Esophagus muscularis mucosa (tissue), 4 donors: ENCODE results near the gene ZNF79. TPM values are rescaled to one million over a fixed set of nuclear protein-coding genes. Genes with fewer than 3 reads are reported as not detected.
A peak's percentile ranks its signal among the peaks of the same experiment; 100 is the strongest.

ENCODE experiments used
- DNase-seq: peaks from one replicate; pipeline ENCODE4 v3.0.0-alpha.2; 2017; ENCODE audit errors: extremely low spot score
- H3K27ac ChIP-seq, 4 donors: fragments of 200-600 bp; sonication (generic); replicated peaks in 1 of 4; 1 replicate in 3 of 4; 2 replicates in 1 of 4; pipeline ENCODE4 v1.5.1; 2016 to 2019; ENCODE audit warnings: mild to moderate bottlenecking in 1 of 4
- H3K27me3 ChIP-seq, 4 donors: fragments of 200-600 bp; sonication (generic); one replicate each; pipeline versions ENCODE4 v1.5.1 to v1.6.0; 2016 to 2019
- H3K36me3 ChIP-seq, 4 donors: fragments of 200-600 bp; sonication (generic); one replicate each; pipeline ENCODE4 v1.5.1; 2016 to 2019
- H3K4me1 ChIP-seq, 4 donors: fragments of 200-600 bp; sonication (generic); one replicate each; pipeline ENCODE4 v1.5.1; 2016 to 2019
- H3K4me3 ChIP-seq, 4 donors: fragments of 200-600 bp; sonication (generic); 1 replicate in 2 of 4; 2 replicates in 2 of 4; pipeline ENCODE4 v1.5.1; 2016 to 2019; ENCODE audit warnings: mild to moderate bottlenecking in 4 of 4, moderate library complexity in 1 of 4
- H3K9me3 ChIP-seq, 4 donors: fragments of 200-600 bp; sonication (generic); 1 replicate in 3 of 4; 2 replicates in 1 of 4; pipeline ENCODE4 v1.5.1; 2016 to 2019
- CTCF ChIP-seq, 3 experiments: fragments of 200-600 bp in 2 of 3; fragments of 450-650 bp in 1 of 3; sonication (generic) in 2 of 3; IDR thresholded peaks; one replicate each; pipeline ENCODE4 v1.5.1; 2017 to 2019; ENCODE audit warnings: antibody characterized with exemption in 3 of 3, mild to moderate bottlenecking in 2 of 3, moderate library complexity in 1 of 3
- EP300 ChIP-seq: sonication (generic); formaldehyde crosslinking; IDR thresholded peaks from one replicate; pipeline ENCODE4 v1.6.1; 2017; ENCODE audit warnings: antibody characterized with exemption
- POLR2A ChIP-seq: fragments of 450-650 bp; IDR thresholded peaks from one replicate; pipeline ENCODE4 v1.6.1; 2017; ENCODE audit warnings: antibody characterized with exemption, moderate library complexity, mild to moderate bottlenecking, low read depth
- POLR2AphosphoS5 ChIP-seq, 2 donors: sonication (generic); formaldehyde crosslinking; IDR thresholded peaks; one replicate each; pipeline ENCODE4 v1.6.1; 2017; ENCODE audit warnings: antibody characterized with exemption in 2 of 2
- WGBS: methylation state at CpG from one replicate; pipeline ENCODE4 v1.1.5; 2018; 5-methylcytosine and 5-hydroxymethylcytosine counted together
- intact Hi-C: fragments of 100-400 bp; cut with DNase I; formaldehyde crosslinking; loops from one replicate; pipeline ENCODE4 v1.15.1; 2023
- total RNA-seq, 4 donors: library from RNA; depleted of rRNA; stranded (reverse); fragments of >200 nt; gene quantifications; one replicate each; pipeline versions ENCODE4 v1.1.0 to v1.2.1, GENCODE V29; 2016

The ZNF79 gene
- total RNA-seq, 4 donors from 2014 or later, result 8.3 to 12.8 (median 11.2) TPM

- no peak for DNase-seq
- Histone ChIP-seq H3K9me3 (no peaks in the 10 kb centered on the region), H3K4me3 (no peak overlapping the region), H3K4me1 (peaks cover 14 to 37% (median 30%) of the 10 kb centered on the region in 4 donors), H3K27me3 (no peaks in the 10 kb centered on the region), H3K27ac (no peak overlapping the region), H3K36me3 (peaks cover 0 to 4% (median 0%) of the 10 kb centered on the region in 4 donors)
- WGBS, result 88% methylated on average over 6 of the region's 6 CpGs
- TF ChIP-seq EP300 (no peak), CTCF (IDR thresholded peaks at IDR 0.05) (no peak), POLR2AphosphoS5 (IDR thresholded peaks at IDR 0.05) (no peak), POLR2A (no peak)
- intact Hi-C loops, result no loop called here
Observed at GRCh38 chr9:127419348-127419747, 4.8 kb upstream of the ZNF79 start.

DNA sequence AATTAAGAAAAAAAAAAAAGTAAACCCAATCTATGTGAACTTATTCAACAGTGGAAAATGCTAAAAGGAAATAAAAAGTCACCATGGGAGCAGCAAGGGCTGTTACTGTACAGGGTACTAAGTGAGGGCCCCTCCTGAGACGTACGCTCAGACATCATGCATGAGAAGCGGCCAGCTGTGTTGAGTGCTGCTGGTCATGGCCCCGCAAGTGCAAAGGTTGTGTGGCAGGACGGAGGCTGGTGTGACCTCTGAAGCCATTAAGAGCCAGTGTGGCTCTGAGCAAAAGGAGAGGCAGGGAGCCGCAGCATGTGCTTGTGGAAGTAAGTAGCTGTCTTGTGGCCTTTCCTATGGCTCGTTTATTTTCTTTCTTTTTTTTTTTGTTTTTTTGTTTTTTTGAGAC is 3.1 kb upstream of the ZNF79 start:
- DNase-seq, result no peak
- H3K9me3 ChIP-seq, result no peaks in the 10 kb centered on the region
- TF ChIP-seq POLR2A, result no peak
- no peak for TF ChIP-seq CTCF (IDR thresholded peaks at IDR 0.05)
- no peak for TF ChIP-seq POLR2AphosphoS5 (IDR thresholded peaks at IDR 0.05)
- no peak for TF ChIP-seq EP300
- no peak overlapping the region for H3K27ac ChIP-seq
- H3K27me3 ChIP-seq, result no peaks in the 10 kb centered on the region
- H3K4me3 ChIP-seq, result no peak overlapping the region
- peaks cover 26 to 50% (median 36%) of the 10 kb centered on the region in 4 donors for H3K4me1 ChIP-seq
- H3K36me3 ChIP-seq, result peaks cover 0 to 4% (median 0%) of the 10 kb centered on the region in 4 donors
- intact Hi-C loops, result no loop called here
- 89% methylated on average over 7 of the region's 7 CpGs for WGBS

DNA sequence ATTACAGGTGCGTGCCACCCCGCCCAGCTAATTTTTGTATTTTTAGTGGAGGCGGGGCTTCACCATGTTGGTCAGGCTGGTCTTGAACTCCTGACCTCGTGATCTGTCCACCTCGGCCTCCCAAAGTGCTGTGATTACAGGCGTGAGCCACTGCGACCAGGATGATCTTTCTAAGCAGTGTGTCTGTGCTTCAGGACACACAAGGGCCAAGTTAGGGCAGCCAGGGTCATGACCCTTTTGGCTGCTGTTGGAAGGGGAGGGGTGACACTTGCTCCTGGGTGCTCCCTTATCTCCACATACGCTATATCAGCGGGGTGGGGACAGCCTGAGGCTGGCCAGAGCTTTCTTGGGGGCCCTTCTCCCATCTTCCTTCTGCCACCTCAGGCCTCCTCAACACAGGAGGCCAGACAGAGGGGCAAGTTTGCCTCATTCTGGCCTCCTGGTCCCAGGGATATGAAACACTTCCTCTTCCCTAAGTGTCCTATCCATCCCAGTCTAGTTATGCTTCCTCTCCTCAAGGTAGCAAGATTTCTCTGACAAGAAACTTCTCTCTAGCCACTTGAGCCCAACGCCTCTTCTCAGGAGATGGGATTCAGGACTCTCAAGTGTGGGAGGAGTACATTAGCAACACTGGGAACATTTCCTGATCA is 1.9 kb upstream of the ZNF79 start:
- no peak for DNase-seq
- Histone ChIP-seq H3K36me3 (peaks cover 0 to 4% (median 0%) of the 10 kb centered on the region in 4 donors), H3K27ac (peak overlapping the region in 2 of 4 donors; percentile 89 to 94), H3K4me3 (peak overlapping the region in 1 of 4 donors; percentile 90), H3K27me3 (no peaks in the 10 kb centered on the region), H3K9me3 (no peaks in the 10 kb centered on the region), H3K4me1 (peaks cover 30 to 55% (median 40%) of the 10 kb centered on the region in 4 donors)
- TF ChIP-seq POLR2A (no peak), POLR2AphosphoS5 (IDR thresholded peaks at IDR 0.05) (no peak), EP300 (no peak), CTCF (IDR thresholded peaks at IDR 0.05) (no peak)
- WGBS, result 82% methylated on average over 10 of the region's 10 CpGs
- intact Hi-C loops, result no loop called here

GRCh38 chr9:127422787-127423186 is 1.4 kb upstream of the ZNF79 start:
- Histone ChIP-seq H3K4me3 (peak overlapping the region; percentile 70 to 90 (median 73)), H3K4me1 (peaks cover 30 to 55% (median 42%) of the 10 kb centered on the region in 4 donors), H3K27me3 (no peaks in the 10 kb centered on the region), H3K27ac (peak overlapping the region in 3 of 4 donors; percentile 84 to 94 (median 89)), H3K36me3 (peaks cover 0 to 4% (median 0%) of the 10 kb centered on the region in 4 donors), H3K9me3 (no peaks in the 10 kb centered on the region)
- TF ChIP-seq POLR2A (no peak), POLR2AphosphoS5 (IDR thresholded peaks at IDR 0.05) (no peak), CTCF (IDR thresholded peaks at IDR 0.05) (no peak), EP300 (no peak)
- WGBS, result 54% methylated on average over 4 of the region's 6 CpGs
- DNase-seq, result no peak
- intact Hi-C loops, result no loop called here
